ENCODE measurements around the gene PRKCH.

DNA sequence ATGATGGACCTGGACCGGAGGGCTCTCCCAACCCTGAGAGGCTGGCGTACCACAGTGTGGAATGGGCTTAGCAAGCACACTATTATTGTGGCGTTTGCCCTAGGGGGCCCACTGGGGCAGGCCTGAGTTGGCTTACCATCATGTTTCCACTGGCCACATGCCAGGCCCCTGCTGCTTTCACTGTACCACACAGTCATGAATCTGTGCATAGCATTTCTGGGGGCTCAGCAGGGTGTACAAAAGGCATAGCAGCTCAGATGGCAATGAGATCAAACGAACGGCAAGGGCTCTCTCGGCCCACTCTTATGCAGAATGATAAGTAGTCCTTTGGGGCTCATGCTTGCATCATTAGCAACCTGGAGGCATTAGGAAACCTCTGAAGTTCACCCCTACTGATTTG lies 236.9 kb downstream of the PRKCH start:
- TF ChIP-seq CTCF (IDR thresholded peaks at IDR 0.05; ENCODE audit: poor library complexity, severe bottlenecking) (no peak), POLR2AphosphoS5 (IDR thresholded peaks at IDR 0.05) (no peak), EZH2 (IDR thresholded peaks at IDR 0.05; ENCODE audit: borderline replicate concordance, insufficient read depth, low read length, poor library complexity, severe bottlenecking) (no peak), MXI1 (conservative IDR thresholded peaks at IDR 0.05; ENCODE audit: poor library complexity, severe bottlenecking) (no peak), TAF1 (IDR thresholded peaks at IDR 0.05; ENCODE audit: low read depth) (no peak), REST (IDR thresholded peaks at IDR 0.05; ENCODE audit: borderline replicate concordance) (no peak), EP300 (conservative IDR thresholded peaks at IDR 0.05; ENCODE audit: poor library complexity, severe bottlenecking) (no peak), RAD21 (conservative IDR thresholded peaks at IDR 0.05) (no peak)
